ENCODE measurements around the gene CLMP. TPM values are rescaled to one million over a fixed set of nuclear protein-coding genes. Genes with fewer than 3 reads are reported as not detected.
"Not testable (repeated sequence)": the region's sequence is repeated elsewhere in the genome, so short reads cannot be mapped to it uniquely, and the experiment has no call there.

The CLMP gene
- total and polyA plus RNA-seq, 2 donors (not counting 3 experiments of a cell fraction or from before 2014, with no cell fraction given), result 0.03 to 0.18 TPM

DNA sequence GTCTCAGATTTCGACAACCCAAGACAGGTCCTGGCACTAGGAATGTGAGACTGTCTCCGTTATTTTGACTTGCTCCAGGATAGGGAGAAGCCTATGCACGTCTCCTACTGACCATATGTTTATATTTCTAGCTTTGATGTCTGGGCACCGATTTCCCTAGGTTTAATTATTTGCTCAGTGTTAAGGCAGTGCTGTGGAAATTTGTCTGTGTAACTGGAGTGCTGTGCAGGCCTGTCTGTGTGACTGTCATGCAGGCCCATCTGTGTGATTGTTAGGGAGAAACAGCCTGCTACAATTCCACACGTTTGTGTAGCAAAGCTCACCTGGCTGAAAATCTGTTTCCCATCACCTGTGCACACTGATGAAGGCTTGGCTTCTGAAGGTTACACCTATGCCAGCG is 103.5 kb downstream of the CLMP start:
- no TSS peak for BruUV-seq (replicated peaks)
- no peak for TF ChIP-seq GATA2 (IDR thresholded peaks at IDR 0.05; ENCODE audit: insufficient read depth, insufficient read length, low read depth, low read length)
- TF ChIP-seq, protein P1, sequence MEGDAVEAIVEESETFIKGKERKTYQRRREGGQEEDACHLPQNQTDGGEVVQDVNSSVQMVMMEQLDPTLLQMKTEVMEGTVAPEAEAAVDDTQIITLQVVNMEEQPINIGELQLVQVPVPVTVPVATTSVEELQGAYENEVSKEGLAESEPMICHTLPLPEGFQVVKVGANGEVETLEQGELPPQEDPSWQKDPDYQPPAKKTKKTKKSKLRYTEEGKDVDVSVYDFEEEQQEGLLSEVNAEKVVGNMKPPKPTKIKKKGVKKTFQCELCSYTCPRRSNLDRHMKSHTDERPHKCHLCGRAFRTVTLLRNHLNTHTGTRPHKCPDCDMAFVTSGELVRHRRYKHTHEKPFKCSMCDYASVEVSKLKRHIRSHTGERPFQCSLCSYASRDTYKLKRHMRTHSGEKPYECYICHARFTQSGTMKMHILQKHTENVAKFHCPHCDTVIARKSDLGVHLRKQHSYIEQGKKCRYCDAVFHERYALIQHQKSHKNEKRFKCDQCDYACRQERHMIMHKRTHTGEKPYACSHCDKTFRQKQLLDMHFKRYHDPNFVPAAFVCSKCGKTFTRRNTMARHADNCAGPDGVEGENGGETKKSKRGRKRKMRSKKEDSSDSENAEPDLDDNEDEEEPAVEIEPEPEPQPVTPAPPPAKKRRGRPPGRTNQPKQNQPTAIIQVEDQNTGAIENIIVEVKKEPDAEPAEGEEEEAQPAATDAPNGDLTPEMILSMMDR (IDR thresholded peaks at IDR 0.05; ENCODE audit: extremely low read depth in 1 of 2, insufficient read depth in 1 of 2, low read depth in 1 of 2, low read length in 2 of 2), result no peak
- no peak for TF ChIP-seq JUN (IDR thresholded peaks at IDR 0.05; ENCODE audit: borderline replicate concordance, insufficient read depth, insufficient read length, low read depth)
- TF ChIP-seq, protein P2, sequence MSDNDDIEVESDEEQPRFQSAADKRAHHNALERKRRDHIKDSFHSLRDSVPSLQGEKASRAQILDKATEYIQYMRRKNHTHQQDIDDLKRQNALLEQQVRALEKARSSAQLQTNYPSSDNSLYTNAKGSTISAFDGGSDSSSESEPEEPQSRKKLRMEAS (IDR thresholded peaks at IDR 0.05; ENCODE audit: insufficient read depth, insufficient read length), result no peak
- TF ChIP-seq POLR2AphosphoS5 (IDR thresholded peaks at IDR 0.05; ENCODE audit: insufficient read depth, low read depth, low read length), result no peak
- Histone ChIP-seq H3K4me2 (ENCODE audit: insufficient read depth, low read length) (no peak overlapping the region), H3K79me2 (ENCODE audit: control insufficient read depth, insufficient read depth, low read length) (no peaks in the 10 kb centered on the region), H3K9me1 (replicated peaks; ENCODE audit: control insufficient read depth, extremely low read depth, insufficient read depth, low read length) (no peaks in the 10 kb centered on the region), H3K9me3 (replicated peaks; ENCODE audit: control insufficient read depth, insufficient read depth, low read length) (no peaks in the 10 kb centered on the region), H4K20me1 (replicated peaks; ENCODE audit: control insufficient read depth, extremely low read depth, insufficient read depth, low read length) (no peaks in the 10 kb centered on the region), H3K27ac (ENCODE audit: insufficient read depth, low read depth, low read length) (no peak overlapping the region), H3K36me3 (ENCODE audit: control insufficient read depth in 2 of 2, extremely low read depth in 1 of 2, insufficient read depth in 2 of 2, low read length in 2 of 2) (no peaks in the 10 kb centered on the region), H3K9ac (replicated peaks; ENCODE audit: extremely low read depth, insufficient read depth, low read length) (no peak overlapping the region), H3K4me1 (ENCODE audit: control insufficient read depth, extremely low read depth, insufficient read depth, low read length) (no peaks in the 10 kb centered on the region), H3K4me3 (replicated peaks in 1 of 3; ENCODE audit: insufficient read depth in 1 of 3, low read depth in 1 of 3, low read length in 3 of 3) (no peak overlapping the region), H2AFZ (ENCODE audit: low read depth, low read length) (no peak overlapping the region), H3K27me3 (ENCODE audit: control insufficient read depth in 2 of 2, insufficient read depth in 2 of 2, low read length in 2 of 2) (no peaks in the 10 kb centered on the region)
- intact Hi-C loops (cut with micrococcal nuclease), result no loop called here
- dilution Hi-C loops (cut with MboI; ENCODE audit: extremely low pct_ligation_motif_present, low sequenced_read_pairs), result no loop called here
- FAIRE-seq, result no peak
- ChIA-PET CTCF (interaction anchor here (1.0 to 1.5 kb wide), 4 partner anchors 10 to 156 kb away, joined by 3 to 6 read pairs (median 5); no protein-coding TSS in a partner anchor), POLR2A (no interaction called here)
- DNase-seq (ENCODE audit: low read depth, low spot score), result no peak

DNA sequence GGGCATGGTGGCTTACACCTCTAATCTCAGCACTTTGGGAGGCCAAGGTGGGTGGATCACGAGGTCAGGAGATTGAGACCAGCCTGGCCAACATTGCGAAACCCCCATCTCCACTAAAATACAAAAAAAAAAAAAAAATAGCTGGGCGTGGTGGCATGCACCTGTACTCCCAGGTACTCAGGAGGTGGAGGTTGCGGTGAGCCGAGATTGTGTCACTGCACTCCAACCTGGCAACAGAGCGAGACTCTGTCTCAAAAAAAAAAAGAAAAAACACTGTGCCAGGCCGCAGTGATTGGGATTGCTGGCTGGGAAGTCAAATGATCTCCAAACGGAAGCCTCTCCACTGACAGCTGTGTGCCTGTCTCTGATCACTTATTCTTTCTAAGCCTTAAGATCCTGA is 104.9 kb downstream of the CLMP start:
- H3K27me3 ChIP-seq (ENCODE audit: control insufficient read depth in 2 of 2, insufficient read depth in 2 of 2, low read length in 2 of 2); H3K9me1 ChIP-seq (replicated peaks; ENCODE audit: control insufficient read depth, extremely low read depth, insufficient read depth, low read length); H4K20me1 ChIP-seq (replicated peaks; ENCODE audit: control insufficient read depth, extremely low read depth, insufficient read depth, low read length); H3K27ac ChIP-seq (ENCODE audit: insufficient read depth, low read depth, low read length); BruUV-seq (replicated peaks); H3K9me3 ChIP-seq (replicated peaks; ENCODE audit: control insufficient read depth, insufficient read depth, low read length); H3K79me2 ChIP-seq (ENCODE audit: control insufficient read depth, insufficient read depth, low read length); dilution Hi-C loops (cut with MboI; ENCODE audit: extremely low pct_ligation_motif_present, low sequenced_read_pairs); intact Hi-C loops (cut with micrococcal nuclease); H2AFZ ChIP-seq (ENCODE audit: low read depth, low read length); H3K9ac ChIP-seq (replicated peaks; ENCODE audit: extremely low read depth, insufficient read depth, low read length); H3K4me2 ChIP-seq (ENCODE audit: insufficient read depth, low read length); H3K36me3 ChIP-seq (ENCODE audit: control insufficient read depth in 2 of 2, extremely low read depth in 1 of 2, insufficient read depth in 2 of 2, low read length in 2 of 2); H3K4me1 ChIP-seq (ENCODE audit: control insufficient read depth, extremely low read depth, insufficient read depth, low read length); FAIRE-seq; POLR2A ChIA-PET; DNase-seq (ENCODE audit: low read depth, low spot score); H3K4me3 ChIP-seq (replicated peaks in 1 of 3; ENCODE audit: insufficient read depth in 1 of 3, low read depth in 1 of 3, low read length in 3 of 3): not testable (repeated sequence)
- CTCF ChIA-PET, result interaction anchor here (2.0 kb wide), 1 partner anchor 13 kb away, joined by 7 read pairs; no protein-coding TSS in a partner anchor

DNA sequence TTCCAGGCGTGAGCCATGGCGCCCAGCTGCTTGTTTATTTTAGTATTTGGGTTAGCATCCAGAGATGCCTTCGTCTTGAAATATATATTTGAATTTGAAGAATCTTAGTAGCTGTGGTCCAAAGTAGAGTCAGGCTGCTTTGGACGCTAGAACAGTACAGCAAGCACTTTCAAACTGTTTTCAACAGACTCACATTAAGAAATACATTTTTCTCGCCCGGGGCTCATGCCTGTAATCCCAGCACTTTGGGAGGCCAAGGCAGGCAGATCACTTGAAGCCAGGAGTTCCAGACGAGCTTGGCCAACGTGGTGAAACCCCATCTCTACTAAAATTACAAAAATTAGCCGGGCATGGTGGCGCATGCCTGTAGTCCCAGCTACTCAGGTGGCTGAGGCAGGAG is 106.2 kb downstream of the CLMP start:
- H4K20me1 ChIP-seq (replicated peaks; ENCODE audit: control insufficient read depth, extremely low read depth, insufficient read depth, low read length); H3K36me3 ChIP-seq (ENCODE audit: control insufficient read depth in 2 of 2, extremely low read depth in 1 of 2, insufficient read depth in 2 of 2, low read length in 2 of 2); dilution Hi-C loops (cut with MboI; ENCODE audit: extremely low pct_ligation_motif_present, low sequenced_read_pairs); FAIRE-seq; H3K4me1 ChIP-seq (ENCODE audit: control insufficient read depth, extremely low read depth, insufficient read depth, low read length); H3K27ac ChIP-seq (ENCODE audit: insufficient read depth, low read depth, low read length); H3K27me3 ChIP-seq (ENCODE audit: control insufficient read depth in 2 of 2, insufficient read depth in 2 of 2, low read length in 2 of 2); H3K79me2 ChIP-seq (ENCODE audit: control insufficient read depth, insufficient read depth, low read length); H3K4me3 ChIP-seq (replicated peaks in 1 of 3; ENCODE audit: insufficient read depth in 1 of 3, low read depth in 1 of 3, low read length in 3 of 3); BruUV-seq (replicated peaks); H2AFZ ChIP-seq (ENCODE audit: low read depth, low read length); H3K4me2 ChIP-seq (ENCODE audit: insufficient read depth, low read length); H3K9me1 ChIP-seq (replicated peaks; ENCODE audit: control insufficient read depth, extremely low read depth, insufficient read depth, low read length); DNase-seq (ENCODE audit: low read depth, low spot score); H3K9ac ChIP-seq (replicated peaks; ENCODE audit: extremely low read depth, insufficient read depth, low read length); intact Hi-C loops (cut with micrococcal nuclease); POLR2A ChIA-PET; H3K9me3 ChIP-seq (replicated peaks; ENCODE audit: control insufficient read depth, insufficient read depth, low read length): not testable (repeated sequence)
- CTCF ChIA-PET, result interaction anchor here (1.2 to 2.2 kb wide), 3 partner anchors 10 to 172 kb away, joined by 3 to 9 read pairs (median 7); no protein-coding TSS in a partner anchor
